Skin of body (tissue), 2 donors: ENCODE results near the gene GIMAP6. TPM values are rescaled to one million over a fixed set of nuclear protein-coding genes. Genes with fewer than 3 reads are reported as not detected.
"Not testable (repeated sequence)": the region's sequence is repeated elsewhere in the genome, so short reads cannot be mapped to it uniquely, and the experiment has no call there.

ENCODE experiments used
- DNase-seq: peaks from one replicate; lab custom pipeline; 2025; lab: John Stamatoyannopoulos, UW
- total RNA-seq: library from RNA; depleted of rRNA; stranded (reverse); fragments of >200 nt; gene quantifications from one replicate; pipeline ENCODE4 v1.2.3, GENCODE V29; 2014

GIMAP6 gene
- 8.0 TPM for total RNA-seq

GRCh38 chr7:150631866-150632864, at the start of gene GIMAP6:
GIMAP6 (minus strand) TSS chr7:150632385; CDS start chr7:150630142, 2,243 bp downstream.
- DNase-seq, result no peak

- DNase-seq, result not testable (repeated sequence)
Measured at GRCh38 chr7:150680364-150680763, 48.2 kb upstream of the GIMAP6 start.

DNA sequence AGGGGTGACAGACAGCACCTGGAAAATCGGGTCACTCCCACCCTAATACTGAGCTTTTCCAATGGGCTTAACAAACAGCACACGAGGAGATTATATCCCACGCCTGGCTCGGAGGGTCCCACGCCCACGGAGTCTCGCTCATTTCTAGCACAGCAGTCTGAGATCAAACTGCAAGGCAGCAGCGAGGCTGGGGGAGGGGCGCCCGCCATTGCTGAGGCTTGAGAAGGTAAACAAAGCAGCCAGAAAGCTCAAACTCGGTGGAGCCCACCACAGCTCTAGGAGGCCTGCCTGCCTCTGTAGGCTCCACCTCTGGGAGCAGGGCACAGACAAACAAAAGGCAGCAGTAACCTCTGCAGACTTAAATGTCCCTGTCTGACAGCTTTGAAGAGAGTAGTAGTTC, 46.4 kb upstream of the GIMAP6 start:
- DNase-seq, result not testable (repeated sequence)

GRCh38 chr7:150676854-150677253, 44.7 kb upstream of the GIMAP6 start:
- not testable (repeated sequence) for DNase-seq

GRCh38 chr7:150676276-150676675, 44.1 kb upstream of the GIMAP6 start:
- DNase-seq, result not testable (repeated sequence)

DNA sequence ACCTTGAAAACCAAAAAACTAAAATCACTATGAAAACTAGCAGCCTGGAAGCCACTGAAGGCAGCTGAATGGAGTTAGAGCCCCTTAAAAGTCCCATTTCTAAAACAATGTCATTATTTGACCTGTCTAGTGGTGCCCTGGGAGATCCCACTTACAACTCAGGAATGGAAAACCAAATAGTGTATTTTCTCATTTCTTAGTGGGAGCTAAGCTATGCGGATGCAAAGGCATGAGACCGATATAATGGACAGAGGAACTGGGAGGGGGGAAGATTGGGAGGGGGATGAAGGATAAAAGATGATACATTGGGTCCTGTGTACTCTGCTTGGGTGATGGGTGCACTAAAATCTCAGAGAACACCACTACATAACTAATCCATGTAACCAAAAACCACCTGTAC, 43.5 kb upstream of the GIMAP6 start:
- DNase-seq, result no peak

GRCh38 chr7:150671798-150672585, 39.8 kb upstream of the GIMAP6 start:
- not testable (repeated sequence) for DNase-seq

DNA sequence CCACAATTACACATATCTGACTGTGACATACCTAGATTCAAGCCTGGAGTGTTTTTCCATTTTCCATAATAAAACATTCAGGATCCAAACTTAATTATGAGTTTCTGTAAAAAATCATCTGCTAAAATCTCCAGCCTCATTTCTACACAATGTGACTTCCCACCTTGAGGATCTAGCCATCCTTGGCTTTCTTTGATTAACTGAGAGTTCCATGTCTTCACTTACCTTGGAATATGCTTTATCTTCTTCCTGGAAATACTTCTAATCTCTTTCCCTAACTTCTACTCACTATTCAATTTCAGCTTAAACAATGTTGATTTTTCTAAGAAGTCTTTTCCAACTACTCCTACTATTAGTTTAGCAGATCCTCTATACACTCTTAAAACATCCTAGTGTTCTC, 36.8 kb upstream of the GIMAP6 start:
- no peak for DNase-seq

DNA sequence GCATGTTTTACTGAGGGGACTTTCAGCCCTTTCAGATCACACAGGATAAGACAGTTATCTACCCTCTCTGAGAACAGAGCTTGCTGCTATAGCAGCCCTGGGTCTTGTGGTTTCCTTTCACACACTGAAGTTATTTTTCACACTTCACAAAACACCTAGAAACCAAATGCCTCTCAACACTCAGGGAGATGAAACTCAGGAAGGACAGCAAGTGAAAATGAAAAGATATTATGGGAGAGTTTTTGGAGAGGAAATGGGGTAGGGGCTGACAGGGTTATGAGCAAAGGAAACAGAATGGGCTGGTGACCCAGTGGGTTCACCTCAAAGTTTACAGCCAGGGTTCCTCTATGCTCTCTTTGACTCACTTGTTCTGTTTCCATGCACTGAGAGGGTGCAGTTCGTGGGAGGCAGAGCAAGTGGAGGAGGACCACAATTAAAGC, 36.3 kb upstream of the GIMAP6 start:
- DNase-seq, result no peak

DNA sequence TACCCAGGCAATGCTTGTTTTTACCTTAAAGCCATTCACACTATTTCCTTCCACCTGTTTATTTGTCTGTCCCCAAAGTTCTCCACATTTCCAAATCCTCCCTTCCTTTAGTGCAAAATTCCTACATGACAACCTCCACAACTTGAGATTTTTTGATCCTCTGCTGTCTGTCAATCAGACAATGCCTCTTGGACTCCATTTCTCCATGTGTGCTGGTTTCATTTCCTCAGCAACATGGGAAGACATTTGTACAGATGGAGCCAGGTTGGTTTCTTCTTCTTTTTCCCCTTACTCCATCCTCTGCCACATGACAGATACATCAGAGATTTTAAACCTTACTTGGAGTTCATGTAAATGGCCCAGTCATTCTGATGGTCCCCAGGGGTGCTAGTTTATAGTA, 34.2 kb upstream of the GIMAP6 start:
- no peak for DNase-seq

DNA sequence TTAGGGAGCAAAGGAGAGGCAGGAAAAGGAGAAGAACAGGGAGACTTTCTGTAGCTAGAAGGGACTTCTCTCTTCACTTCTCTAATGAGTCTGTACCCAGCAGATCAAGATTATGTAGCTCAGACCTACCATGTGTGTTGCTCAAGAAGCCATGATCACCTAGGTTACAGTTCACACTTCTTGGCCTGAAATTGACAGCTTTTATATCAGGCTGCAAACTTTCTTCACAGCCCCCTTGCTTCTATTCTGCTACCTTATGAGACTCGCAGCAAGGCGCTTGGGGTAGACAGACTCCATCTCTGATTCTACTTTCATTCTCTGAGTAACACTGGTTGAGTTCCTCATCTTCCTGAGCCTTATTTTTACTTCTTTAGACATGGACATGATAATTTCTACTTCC, 33.7 kb upstream of the GIMAP6 start:
- no peak for DNase-seq

GRCh38 chr7:150665089-150665748, 33.0 kb upstream of the GIMAP6 start:
- no peak for DNase-seq

- DNase-seq, result no peak
Measured at GRCh38 chr7:150663802-150664494, 31.8 kb upstream of the GIMAP6 start.

GRCh38 chr7:150662821-150663220, 30.6 kb upstream of the GIMAP6 start:
- not testable (repeated sequence) for DNase-seq

GRCh38 chr7:150660939-150661613, 28.9 kb upstream of the GIMAP6 start:
- DNase-seq, result no peak

DNA sequence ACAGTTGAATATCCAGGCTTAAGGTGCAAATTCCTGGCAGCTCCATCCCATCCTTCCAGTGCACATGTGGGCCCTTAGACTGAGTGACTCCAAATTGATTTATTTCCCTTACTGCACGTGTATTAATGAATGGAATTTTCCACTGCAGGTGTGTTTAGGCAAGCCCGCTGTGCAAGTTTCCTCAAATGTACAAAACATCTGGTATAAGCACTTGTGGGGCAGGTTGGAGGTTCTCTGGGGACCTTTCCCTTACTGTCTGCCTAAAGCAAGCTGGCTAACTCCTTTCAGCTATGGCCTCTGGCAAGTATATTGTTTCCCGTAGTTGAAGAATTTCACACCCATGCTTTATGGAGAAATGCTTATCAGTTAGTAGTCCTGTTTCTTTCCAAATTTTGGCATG, 25.3 kb upstream of the GIMAP6 start:
- DNase-seq, result no peak

- DNase-seq, result no peak
Measured at GRCh38 chr7:150656047-150656446, 23.9 kb upstream of the GIMAP6 start.

GRCh38 chr7:150654692-150655091, 22.5 kb upstream of the GIMAP6 start:
- no peak for DNase-seq

- no peak for DNase-seq
Measured at GRCh38 chr7:150649080-150649385, 16.8 kb upstream of the GIMAP6 start.

GRCh38 chr7:150648353-150649079, 16.3 kb upstream of the GIMAP6 start:
- no peak for DNase-seq
